ENCODE measurements around the gene FHOD1.

The FHOD1 gene

DNA sequence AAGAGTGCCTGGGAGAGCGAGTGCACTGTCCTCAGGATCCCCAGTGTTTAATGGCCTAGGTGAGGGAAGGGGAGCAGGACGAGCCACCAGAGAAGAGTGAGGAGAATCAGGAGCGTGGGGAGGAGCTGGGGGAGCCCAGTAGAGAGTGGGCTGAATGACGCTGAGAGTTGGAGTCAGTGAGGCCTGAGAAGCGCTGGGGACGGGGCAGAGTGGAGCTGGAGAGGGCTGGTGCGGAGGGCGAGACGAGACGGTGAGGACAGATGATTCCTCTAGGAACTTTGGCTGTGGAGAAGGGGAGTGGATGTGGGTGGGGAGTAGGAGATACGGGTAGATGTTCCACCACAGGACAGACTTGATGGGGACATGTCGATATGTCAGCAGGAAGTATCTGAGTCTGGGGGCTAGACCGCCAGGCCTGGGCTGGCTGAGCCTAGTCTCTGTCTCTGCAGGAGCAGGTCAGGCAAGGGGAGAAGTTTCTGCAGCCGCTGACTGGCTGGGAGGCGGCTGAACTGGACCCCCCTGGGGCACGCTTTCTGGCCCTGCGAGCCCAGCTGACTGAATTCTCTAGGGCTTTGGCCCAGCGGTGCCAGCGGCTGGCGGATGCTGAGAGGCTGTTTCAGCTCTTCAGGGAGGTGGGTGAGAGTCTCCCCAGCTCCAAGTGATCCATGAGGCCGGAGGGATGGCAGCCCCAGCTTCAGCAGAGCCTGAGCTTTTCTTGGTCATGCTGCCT, 36.7 kb upstream of the FHOD1 start:
- Histone ChIP-seq H3K79me2 (no peaks in the 10 kb centered on the region), H3K27me3 (ENCODE audit: control insufficient read depth, insufficient read depth, low read length) (no peaks in the 10 kb centered on the region), H3K4me1 (peaks cover 7% of the 10 kb centered on the region), H3K4me2 (ENCODE audit: low read length) (no peak overlapping the region), H3K4me3 (ENCODE audit: low read depth, low read length) (no peak overlapping the region), H3K9ac (no peak overlapping the region), H2AFZ (no peak overlapping the region), H3K9me3 (ENCODE audit: control insufficient read depth, low read length) (no peaks in the 10 kb centered on the region), H3K36me3 (ENCODE audit: control insufficient read depth, insufficient read depth, low read length) (no peaks in the 10 kb centered on the region), H3K27ac (peak overlapping the region; percentile 15)
- TF ChIP-seq, protein P1, sequence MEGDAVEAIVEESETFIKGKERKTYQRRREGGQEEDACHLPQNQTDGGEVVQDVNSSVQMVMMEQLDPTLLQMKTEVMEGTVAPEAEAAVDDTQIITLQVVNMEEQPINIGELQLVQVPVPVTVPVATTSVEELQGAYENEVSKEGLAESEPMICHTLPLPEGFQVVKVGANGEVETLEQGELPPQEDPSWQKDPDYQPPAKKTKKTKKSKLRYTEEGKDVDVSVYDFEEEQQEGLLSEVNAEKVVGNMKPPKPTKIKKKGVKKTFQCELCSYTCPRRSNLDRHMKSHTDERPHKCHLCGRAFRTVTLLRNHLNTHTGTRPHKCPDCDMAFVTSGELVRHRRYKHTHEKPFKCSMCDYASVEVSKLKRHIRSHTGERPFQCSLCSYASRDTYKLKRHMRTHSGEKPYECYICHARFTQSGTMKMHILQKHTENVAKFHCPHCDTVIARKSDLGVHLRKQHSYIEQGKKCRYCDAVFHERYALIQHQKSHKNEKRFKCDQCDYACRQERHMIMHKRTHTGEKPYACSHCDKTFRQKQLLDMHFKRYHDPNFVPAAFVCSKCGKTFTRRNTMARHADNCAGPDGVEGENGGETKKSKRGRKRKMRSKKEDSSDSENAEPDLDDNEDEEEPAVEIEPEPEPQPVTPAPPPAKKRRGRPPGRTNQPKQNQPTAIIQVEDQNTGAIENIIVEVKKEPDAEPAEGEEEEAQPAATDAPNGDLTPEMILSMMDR (IDR thresholded peaks at IDR 0.05), result no peak

DNA sequence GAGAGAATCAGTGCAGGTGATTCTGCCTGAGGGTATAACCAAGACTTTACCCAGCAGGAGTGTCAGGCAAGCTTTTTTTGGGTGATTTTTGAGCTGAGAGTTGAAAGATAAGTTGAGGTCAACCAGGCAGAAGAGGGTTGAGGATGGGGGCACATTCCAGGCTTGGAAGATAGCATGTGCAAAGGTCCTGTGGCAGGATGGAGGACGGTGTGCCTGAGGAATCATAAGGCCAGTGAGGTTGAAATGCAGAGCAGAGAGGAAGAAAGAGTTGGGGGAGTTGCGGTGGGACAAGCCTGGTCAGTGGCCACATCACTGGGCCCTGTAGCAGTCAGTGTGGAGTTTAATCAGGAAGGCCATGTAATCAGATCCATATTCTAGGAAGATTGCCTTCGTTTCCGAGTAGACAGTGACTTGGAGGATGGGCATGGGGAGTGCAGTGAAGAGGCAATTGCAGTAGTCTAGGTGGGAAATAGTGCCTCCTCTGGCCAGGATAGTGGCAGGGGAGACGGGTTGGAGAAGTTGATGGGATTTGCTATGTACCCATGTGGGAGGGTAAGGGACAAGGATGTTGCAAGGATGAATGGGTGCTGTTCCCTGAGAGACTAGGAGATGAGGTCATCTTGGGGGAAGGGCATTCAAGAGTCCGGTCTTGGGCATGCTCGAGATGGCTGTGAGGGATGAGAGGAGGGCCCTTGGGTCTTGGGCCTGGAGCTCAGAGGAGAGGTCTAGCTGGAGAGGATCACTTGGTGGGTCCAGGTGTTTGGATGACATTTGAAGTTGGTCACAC, 36.0 kb upstream of the FHOD1 start:
- H3K9me3 ChIP-seq (ENCODE audit: control insufficient read depth, low read length), result no peaks in the 10 kb centered on the region

DNA sequence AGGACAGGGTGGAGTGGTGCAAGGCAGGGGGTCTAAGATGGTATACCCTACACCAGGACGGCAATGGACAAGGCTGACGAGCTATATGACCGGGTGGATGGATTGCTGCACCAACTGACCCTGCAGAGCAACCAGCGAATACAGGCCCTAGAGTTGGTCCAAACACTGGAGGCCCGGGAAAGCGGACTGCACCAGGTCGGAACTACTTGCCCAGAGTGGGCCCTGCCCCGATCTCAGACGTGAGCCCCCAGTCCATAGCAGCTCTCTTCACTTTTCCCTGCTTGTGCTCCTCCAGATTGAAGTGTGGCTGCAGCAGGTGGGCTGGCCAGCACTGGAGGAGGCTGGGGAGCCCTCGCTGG, 35.1 kb upstream of the FHOD1 start:
- no peak overlapping the region for H2AFZ ChIP-seq
- no peak overlapping the region for H3K9ac ChIP-seq
- no peak overlapping the region for H3K4me3 ChIP-seq (ENCODE audit: low read depth, low read length)
- peaks cover 7% of the 10 kb centered on the region for H3K4me1 ChIP-seq
- no peaks in the 10 kb centered on the region for H3K36me3 ChIP-seq (ENCODE audit: control insufficient read depth, insufficient read depth, low read length)
- no peak overlapping the region for H3K27ac ChIP-seq
- no peaks in the 10 kb centered on the region for H3K27me3 ChIP-seq (ENCODE audit: control insufficient read depth, insufficient read depth, low read length)
- H3K4me2 ChIP-seq (ENCODE audit: low read length), result no peak overlapping the region
- no peaks in the 10 kb centered on the region for H3K9me3 ChIP-seq (ENCODE audit: control insufficient read depth, low read length)
- TF ChIP-seq, protein P1 (IDR thresholded peaks at IDR 0.05), result no peak
- H3K79me2 ChIP-seq, result no peaks in the 10 kb centered on the region

More for the DNA sequence above, 36.0 kb upstream of the FHOD1 start:
- H3K4me2 ChIP-seq (ENCODE audit: low read length), result no peak overlapping the region
- H3K4me3 ChIP-seq (ENCODE audit: low read depth, low read length), result no peak overlapping the region
- H3K27me3 ChIP-seq (ENCODE audit: control insufficient read depth, insufficient read depth, low read length), result no peaks in the 10 kb centered on the region
- H3K36me3 ChIP-seq (ENCODE audit: control insufficient read depth, insufficient read depth, low read length), result no peaks in the 10 kb centered on the region
- no peak overlapping the region for H2AFZ ChIP-seq
- H3K4me1 ChIP-seq, result peaks cover 7% of the 10 kb centered on the region
- H3K79me2 ChIP-seq, result no peaks in the 10 kb centered on the region
- no peak overlapping the region for H3K27ac ChIP-seq
- TF ChIP-seq, protein P1 (IDR thresholded peaks at IDR 0.05), result no peak
- no peak overlapping the region for H3K9ac ChIP-seq

DNA sequence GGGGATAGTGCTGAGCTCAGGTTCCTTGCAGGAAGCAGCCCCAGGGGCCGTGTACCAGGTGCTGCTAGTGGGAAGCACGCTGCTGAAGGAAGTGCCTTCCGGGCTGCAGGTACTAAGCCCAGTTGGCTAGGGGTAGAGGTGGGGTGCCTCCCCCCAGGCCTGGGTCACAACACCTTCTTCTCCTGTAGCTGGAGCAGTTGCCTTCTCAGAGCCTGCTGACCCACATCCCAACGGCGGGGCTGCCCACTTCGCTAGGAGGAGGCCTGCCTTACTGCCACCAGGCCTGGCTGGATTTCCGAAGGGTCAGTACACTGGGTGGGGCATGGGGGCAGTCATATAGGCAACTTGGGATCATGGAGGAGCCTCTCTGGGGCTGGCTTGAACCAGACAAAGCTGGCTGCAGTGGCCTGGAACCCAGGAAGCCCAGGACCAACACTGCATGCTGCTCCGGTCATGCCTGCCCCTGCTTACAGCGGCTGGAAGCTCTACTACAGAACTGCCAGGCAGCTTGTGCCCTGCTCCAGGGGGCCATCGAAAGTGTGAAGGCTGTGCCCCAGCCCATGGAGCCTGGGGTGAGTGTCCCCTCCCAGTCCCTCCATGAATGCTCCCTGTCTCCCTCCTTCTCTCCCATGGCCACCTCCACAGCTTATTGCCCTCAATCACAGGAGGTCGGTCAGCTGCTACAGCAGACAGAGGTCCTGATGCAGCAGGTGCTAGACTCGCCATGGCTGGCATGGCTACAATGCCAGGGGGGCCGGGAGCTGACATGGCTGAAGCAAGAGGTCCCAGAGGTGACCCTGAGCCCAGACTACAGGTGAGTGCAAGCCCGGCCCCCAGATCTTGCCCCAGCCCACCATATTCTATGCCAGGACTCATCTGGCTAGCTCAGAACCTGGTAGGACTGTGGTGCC, 34.5 kb upstream of the FHOD1 start:
- no peak overlapping the region for H3K9ac ChIP-seq
- no peak overlapping the region for H3K27ac ChIP-seq
- no peak overlapping the region for H2AFZ ChIP-seq
- no peaks in the 10 kb centered on the region for H3K27me3 ChIP-seq (ENCODE audit: control insufficient read depth, insufficient read depth, low read length)
- TF ChIP-seq, protein P1 (IDR thresholded peaks at IDR 0.05), result no peak
- no peaks in the 10 kb centered on the region for H3K9me3 ChIP-seq (ENCODE audit: control insufficient read depth, low read length)
- no peaks in the 10 kb centered on the region for H3K36me3 ChIP-seq (ENCODE audit: control insufficient read depth, insufficient read depth, low read length)
- H3K4me1 ChIP-seq, result peaks cover 7% of the 10 kb centered on the region
- no peak overlapping the region for H3K4me2 ChIP-seq (ENCODE audit: low read length)
- H3K79me2 ChIP-seq, result no peaks in the 10 kb centered on the region
- no peak overlapping the region for H3K4me3 ChIP-seq (ENCODE audit: low read depth, low read length)
